Caco-2 (cell line): ENCODE data around the gene TGM3. TPM values are rescaled to one million over a fixed set of nuclear protein-coding genes. Genes with fewer than 3 reads are reported as not detected.

ENCODE experiments used
- BruUV-seq: library from RNA; stranded (reverse); fragments of 400-500 nt; replicated peaks from 2 replicates; lab custom pipeline; 2021; lab: Mats Ljungman, UMichigan
- CTCF ChIA-PET: fragments of 300-600 bp; sonication (Branson Sonifier 250); formaldehyde crosslinking; loops from one replicate; lab custom pipeline; 2022; ENCODE audit warnings: antibody characterized with exemption; lab: Charles Lee
- POLR2A ChIA-PET: fragments of 300-600 bp; sonication (Branson Sonifier 250); formaldehyde crosslinking; loops from one replicate; lab custom pipeline; 2022; ENCODE audit warnings: antibody characterized with exemption; lab: Charles Lee
- DNase-seq, 2 experiments: peaks; one replicate each; pipeline versions ENCODE4 v3.0.0 to v3.0.0-alpha.2; 2020 to 2022
- H3K27me3 ChIP-seq: replicated peaks from 2 replicates; pipeline ENCODE4 v1.6.0; 2011; ENCODE audit warnings: low read length; ENCODE audit not compliant: control insufficient read depth, insufficient read depth
- H3K36me3 ChIP-seq: 2 replicates; pipeline ENCODE4 v1.5.1; 2011; ENCODE audit warnings: low read length; ENCODE audit not compliant: control insufficient read depth, insufficient read depth
- H3K4me1 ChIP-seq: fragments of 250-450 bp; sonication (Bioruptor Pico); 2 replicates; pipeline ENCODE4 v1.5.1; 2020; ENCODE audit warnings: mild to moderate bottlenecking
- H3K4me3 ChIP-seq: 2 replicates; pipeline ENCODE4 v1.5.1; 2011; ENCODE audit warnings: low read depth, mild to moderate bottlenecking, control low read depth, low read length
- H3K9me3 ChIP-seq: fragments of 250-450 bp; sonication (Bioruptor Pico); 2 replicates; pipeline ENCODE4 v1.5.1; 2020; ENCODE audit warnings: mild to moderate bottlenecking, moderate library complexity
- H3K27ac Mint-ChIP-seq: one replicate; pipeline ENCODE4 v1.8.0; 2022; ENCODE audit warnings: mixed read lengths; ENCODE audit not compliant: unreplicated experiment
- H3K27me3 Mint-ChIP-seq: one replicate; pipeline ENCODE4 v1.8.0; 2022; ENCODE audit warnings: mixed read lengths; ENCODE audit not compliant: insufficient read depth, unreplicated experiment
- H3K36me3 Mint-ChIP-seq: one replicate; pipeline ENCODE4 v1.8.0; 2022; ENCODE audit warnings: mild to moderate bottlenecking, mixed read lengths; ENCODE audit not compliant: insufficient read depth, unreplicated experiment
- H3K4me1 Mint-ChIP-seq: one replicate; pipeline ENCODE4 v1.8.0; 2022; ENCODE audit warnings: low read depth, mixed read lengths; ENCODE audit not compliant: unreplicated experiment
- H3K4me3 Mint-ChIP-seq: one replicate; pipeline ENCODE4 v1.8.0; 2022; ENCODE audit warnings: mild to moderate bottlenecking, moderate library complexity, mixed read lengths; ENCODE audit not compliant: unreplicated experiment
- H3K9me3 Mint-ChIP-seq: one replicate; pipeline ENCODE4 v1.8.0; 2022; ENCODE audit warnings: mixed read lengths; ENCODE audit not compliant: unreplicated experiment
- CTCF ChIP-seq, 2 experiments: fragments of 200-600 bp in 1 of 2; IDR thresholded peaks; 1 replicate in 1 of 2; 2 replicates in 1 of 2; pipeline versions ENCODE4 v1.5.1 to v1.8.0; 2011 to 2022; ENCODE audit warnings: antibody characterized with exemption in 1 of 2, control low read depth in 1 of 2, inconsistent platforms in 1 of 2, low read depth in 1 of 2, low read length in 1 of 2, mild to moderate bottlenecking in 1 of 2, moderate library complexity in 1 of 2; ENCODE audit not compliant: insufficient read depth in 1 of 2, severe bottlenecking in 1 of 2, unreplicated experiment in 1 of 2
- intact Hi-C: fragments of 100-400 bp; cut with micrococcal nuclease; formaldehyde crosslinking; loops from one replicate; pipeline ENCODE4 v1.10.0; 2022; ENCODE audit not compliant: unreplicated experiment
- total RNA-seq: library from RNA; stranded (reverse); gene quantifications from 2 replicates; pipeline ENCODE4 v1.2.3, GENCODE V29; 2022

The TGM3 gene
- total RNA-seq, 1 experiment from 2014 or later, result 0.20 TPM

- no peak overlapping the region for H3K27ac Mint-ChIP-seq
- H3K36me3 ChIP-seq, result no peaks in the 10 kb centered on the region
- H3K9me3 ChIP-seq, result no peaks in the 10 kb centered on the region
- H3K36me3 Mint-ChIP-seq, result no peaks in the 10 kb centered on the region
- peaks cover 2% of the 10 kb centered on the region for H3K27me3 Mint-ChIP-seq
- ChIA-PET POLR2A (no interaction called here), CTCF (no interaction called here)
- BruUV-seq, result no TSS peak
- no peak for TF ChIP-seq CTCF (IDR thresholded peaks at IDR 0.05; ENCODE audit: insufficient read depth in 1 of 2, low read depth in 1 of 2, low read length in 1 of 2, severe bottlenecking in 1 of 2, unreplicated experiment in 1 of 2)
- no peaks in the 10 kb centered on the region for H3K27me3 ChIP-seq
- intact Hi-C loops, result no loop called here
- H3K4me1 Mint-ChIP-seq, result no peaks in the 10 kb centered on the region
- no peak for DNase-seq
- peaks cover 9% of the 10 kb centered on the region for H3K4me1 ChIP-seq
- no peak overlapping the region for H3K4me3 ChIP-seq
- no peak overlapping the region for H3K4me3 Mint-ChIP-seq
- H3K9me3 Mint-ChIP-seq, result no peaks in the 10 kb centered on the region
Measured at GRCh38 chr20:2260250-2260649, 35.6 kb upstream of the TGM3 start.

GRCh38 chr20:2261046-2261485 lies 34.7 kb upstream of the TGM3 start:
- no peaks in the 10 kb centered on the region for H3K9me3 ChIP-seq
- DNase-seq, result no peak
- H3K27me3 Mint-ChIP-seq, result peaks cover 2% of the 10 kb centered on the region
- BruUV-seq, result no TSS peak
- CTCF ChIA-PET, result no interaction called here
- intact Hi-C loops, result no loop called here
- peaks cover 9% of the 10 kb centered on the region for H3K4me1 ChIP-seq
- H3K9me3 Mint-ChIP-seq, result no peaks in the 10 kb centered on the region
- H3K4me3 Mint-ChIP-seq, result no peak overlapping the region
- no peak for TF ChIP-seq CTCF (IDR thresholded peaks at IDR 0.05; ENCODE audit: insufficient read depth in 1 of 2, low read depth in 1 of 2, low read length in 1 of 2, severe bottlenecking in 1 of 2, unreplicated experiment in 1 of 2)
- H3K27me3 ChIP-seq, result no peaks in the 10 kb centered on the region
- no peak overlapping the region for H3K4me3 ChIP-seq
- H3K36me3 ChIP-seq, result no peaks in the 10 kb centered on the region
- POLR2A ChIA-PET, result no interaction called here
- no peak overlapping the region for H3K27ac Mint-ChIP-seq
- H3K36me3 Mint-ChIP-seq, result no peaks in the 10 kb centered on the region
- no peaks in the 10 kb centered on the region for H3K4me1 Mint-ChIP-seq

DNA sequence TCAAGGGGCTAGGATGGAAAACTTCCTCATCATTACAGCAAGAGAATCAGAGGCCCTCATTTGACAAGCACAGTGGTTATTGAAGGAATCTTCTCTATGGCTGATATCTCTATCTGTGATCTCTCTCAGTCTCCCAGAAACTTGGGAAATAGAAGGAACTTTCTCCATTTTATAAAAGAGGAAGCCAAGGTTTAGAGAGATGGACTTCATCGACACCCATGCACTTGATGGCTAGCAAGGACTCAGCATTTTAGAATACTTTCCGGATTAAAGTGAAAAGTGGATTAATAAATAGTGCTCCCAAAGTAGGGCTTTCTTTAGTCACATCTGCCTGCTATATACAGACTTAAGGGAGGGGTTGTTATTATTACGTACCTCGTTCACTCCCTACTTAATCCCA lies 34.2 kb upstream of the TGM3 start:
- DNase-seq, result no peak
- H3K36me3 Mint-ChIP-seq, result no peaks in the 10 kb centered on the region

More for the DNA sequence above, 34.2 kb upstream of the TGM3 start:
- ChIA-PET POLR2A (no interaction called here), CTCF (no interaction called here)
- Histone ChIP-seq H3K4me3 (no peak overlapping the region), H3K9me3 (no peaks in the 10 kb centered on the region), H3K27me3 (no peaks in the 10 kb centered on the region), H3K4me1 (peaks cover 9% of the 10 kb centered on the region), H3K36me3 (no peaks in the 10 kb centered on the region)
- Mint-ChIP-seq H3K27ac (no peak overlapping the region), H3K27me3 (peaks cover 2% of the 10 kb centered on the region), H3K4me1 (no peaks in the 10 kb centered on the region), H3K9me3 (no peaks in the 10 kb centered on the region), H3K4me3 (no peak overlapping the region)
- no TSS peak for BruUV-seq
- intact Hi-C loops, result no loop called here
- TF ChIP-seq CTCF (IDR thresholded peaks at IDR 0.05; ENCODE audit: insufficient read depth in 1 of 2, low read depth in 1 of 2, low read length in 1 of 2, severe bottlenecking in 1 of 2, unreplicated experiment in 1 of 2), result no peak
